IMR-90 (cell line): ENCODE measurements around the gene STAC. TPM values are rescaled to one million over a fixed set of nuclear protein-coding genes. Genes with fewer than 3 reads are reported as not detected.

ENCODE experiments used
- ATAC-seq: fragments of 200-7000 bp; cut with Tn5 transposase; 2 replicates; pipeline ENCODE4 v1.9.1; 2020; ENCODE audit warnings: low read depth, mild to moderate bottlenecking, moderate library complexity
- BruUV-seq: library from RNA; stranded (reverse); fragments of 400-500 nt; replicated peaks from 2 replicates; lab custom pipeline; 2021; lab: Mats Ljungman, UMichigan
- CTCF ChIA-PET: fragments of 300-600 bp; formaldehyde crosslinking; extraction: SDS; loops from one replicate; lab custom pipeline; 2021; ENCODE audit warnings: antibody characterized with exemption; lab: Yijun Ruan, JAX
- POLR2A ChIA-PET: fragments of 300-600 bp; sonication (Branson Sonifier 250); formaldehyde crosslinking; loops from one replicate; lab custom pipeline; 2022; ENCODE audit warnings: antibody characterized with exemption; ENCODE audit not compliant: unreplicated experiment; lab: Charles Lee
- DNase-seq: peaks from one replicate; pipeline ENCODE4 v3.0.0; 2013
- H2AFZ ChIP-seq: replicated peaks from 2 replicates; pipeline ENCODE3; 2013; ENCODE audit warnings: low read length, mild to moderate bottlenecking; ENCODE audit not compliant: poor library complexity
- H2AK5ac ChIP-seq: 2 replicates; pipeline ENCODE4 v1.6.1; 2013; ENCODE audit warnings: low read depth, low read length, inconsistent platforms
- H2AK9ac ChIP-seq: replicated peaks from 2 replicates; pipeline ENCODE3; 2013; ENCODE audit warnings: mild to moderate bottlenecking, low read depth, low read length, moderate library complexity; ENCODE audit not compliant: poor library complexity
- H2BK120ac ChIP-seq: 2 replicates; pipeline ENCODE4 v1.6.1; 2013; ENCODE audit warnings: low read depth, low read length, inconsistent platforms
- H2BK15ac ChIP-seq: 3 replicates; pipeline ENCODE4 v1.6.1; 2013; ENCODE audit warnings: low read depth, low read length, inconsistent platforms
- H2BK20ac ChIP-seq: 2 replicates; pipeline ENCODE4 v1.6.1; 2013; ENCODE audit warnings: low read depth, mild to moderate bottlenecking, inconsistent platforms, low read length, moderate library complexity
- H2BK5ac ChIP-seq: 2 replicates; pipeline ENCODE4 v1.6.1; 2013; ENCODE audit warnings: mild to moderate bottlenecking, low read depth, low read length, inconsistent platforms; ENCODE audit not compliant: poor library complexity, severe bottlenecking
- H3K14ac ChIP-seq: replicated peaks from 2 replicates; pipeline ENCODE4 v1.6.1; 2013; ENCODE audit warnings: low read depth, low read length, inconsistent platforms
- H3K18ac ChIP-seq: 2 replicates; pipeline ENCODE4 v1.6.1; 2013; ENCODE audit warnings: low read depth, low read length, control low read depth
- H3K23ac ChIP-seq: 2 replicates; pipeline ENCODE4 v1.6.1; 2013; ENCODE audit warnings: low read depth, low read length, inconsistent platforms
- H3K27ac ChIP-seq: 2 replicates; pipeline ENCODE4 v1.5.1; 2013; ENCODE audit warnings: mild to moderate bottlenecking, control low read depth, low read length; ENCODE audit not compliant: insufficient read depth
- H3K27me3 ChIP-seq: 2 replicates; pipeline ENCODE4 v1.6.1; 2013; ENCODE audit warnings: low read length; ENCODE audit not compliant: control insufficient read depth, insufficient read depth
- H3K36me3 ChIP-seq: 2 replicates; pipeline ENCODE4 v1.6.1; 2013; ENCODE audit warnings: low read length, mixed read lengths; ENCODE audit not compliant: control insufficient read depth, insufficient read depth
- H3K4ac ChIP-seq: 2 replicates; pipeline ENCODE4 v1.6.1; 2013; ENCODE audit warnings: low read depth, low read length, inconsistent platforms
- H3K4me1 ChIP-seq: 2 replicates; pipeline ENCODE4 v1.6.1; 2013; ENCODE audit warnings: low read length, mixed read lengths; ENCODE audit not compliant: control insufficient read depth, insufficient read depth
- H3K4me2 ChIP-seq: 2 replicates; pipeline ENCODE4 v1.6.1; 2013; ENCODE audit warnings: low read depth, mild to moderate bottlenecking, control low read depth, low read length, moderate library complexity
- H3K4me3 ChIP-seq: 2 replicates; pipeline ENCODE4 v1.5.1; 2013; ENCODE audit warnings: low read depth, mild to moderate bottlenecking, control low read depth, low read length, moderate library complexity; ENCODE audit not compliant: insufficient read depth
- H3K56ac ChIP-seq: 2 replicates; pipeline ENCODE4 v1.6.1; 2013; ENCODE audit warnings: low read length, inconsistent platforms; ENCODE audit not compliant: insufficient read depth; ENCODE audit errors: extremely low read depth
- H3K79me1 ChIP-seq, 2 experiments: 2 replicates each; pipeline ENCODE4 v1.6.1; 2013; ENCODE audit warnings: low read length in 2 of 2, inconsistent platforms in 1 of 2, low read depth in 1 of 2
- H3K9ac ChIP-seq: 2 replicates; pipeline ENCODE4 v1.6.1; 2013; ENCODE audit warnings: low read depth, low read length, control low read depth
- H3K9me1 ChIP-seq: 2 replicates; pipeline ENCODE4 v1.6.1; 2013; ENCODE audit warnings: low read length, inconsistent platforms; ENCODE audit not compliant: insufficient read depth
- H3K9me3 ChIP-seq: 2 replicates; pipeline ENCODE4 v1.6.1; 2013; ENCODE audit warnings: low read length; ENCODE audit not compliant: control insufficient read depth, insufficient read depth
- H4K20me1 ChIP-seq: 2 replicates; pipeline ENCODE4 v1.6.1; 2013; ENCODE audit warnings: low read length, inconsistent platforms; ENCODE audit not compliant: insufficient read depth
- H4K5ac ChIP-seq: 2 replicates; pipeline ENCODE4 v1.6.1; 2013; ENCODE audit warnings: mild to moderate bottlenecking, low read depth, low read length, control low read depth
- H4K8ac ChIP-seq, 2 experiments: 2 replicates each; pipeline ENCODE4 v1.6.1; 2013; ENCODE audit warnings: low read depth in 2 of 2, low read length in 2 of 2, control low read depth in 1 of 2, inconsistent platforms in 1 of 2
- H4K91ac ChIP-seq: 2 replicates; pipeline ENCODE4 v1.6.1; 2013; ENCODE audit warnings: low read depth, low read length, inconsistent platforms; ENCODE audit not compliant: insufficient read depth
- RAD21 ChIP-seq: IDR thresholded peaks from 2 replicates; pipeline ENCODE4 v1.6.1; 2012; ENCODE audit warnings: low read length, improper control_type of control experiment
- WGBS, 2 experiments: methylation state at CpG; one replicate each; pipeline versions ENCODE4 v1.1.5 to v1.1.7; 2013; ENCODE audit warnings: missing lambda C conversion rate in 2 of 2; ENCODE audit not compliant: insufficient read length in 1 of 2; ENCODE audit errors: extremely low coverage in 2 of 2; 5-methylcytosine and 5-hydroxymethylcytosine counted together
- dilution Hi-C: fragments of 300-500 bp; cut with HindIII; formaldehyde crosslinking; loops from one replicate; pipeline ENCODE4 v1.14.3; 2018; ENCODE audit warnings: low sequenced_read_pairs; ENCODE audit not compliant: unreplicated experiment
- in situ Hi-C: fragments of 300-500 bp; cut with MboI; formaldehyde crosslinking; loops from 3 replicates; pipeline ENCODE4 v1.14.3; 2019; ENCODE audit warnings: low sequenced_read_pairs, inconsistent platforms, mixed read lengths
- intact Hi-C: fragments of 100-400 bp; cut with micrococcal nuclease; formaldehyde crosslinking; loops from 2 replicates; pipeline ENCODE4 v1.10.0; 2022
- polyA plus RNA-seq, 3 experiments: library from polyadenylated mRNA; depleted of rRNA; stranded (reverse); fragments of >200 nt; gene quantifications; 2 replicates each; pipeline ENCODE4 v1.2.3, GENCODE V29; 2012; ENCODE audit warnings: low replicate concordance in 1 of 3
- total RNA-seq: library from RNA; depleted of rRNA; stranded (reverse); fragments of >200 nt; gene quantifications from 2 replicates; pipeline ENCODE4 v1.2.3, GENCODE V29; 2012
- TF ChIP-seq, protein P1 (sequence below): fragments of 150-350 bp; IDR thresholded peaks from 2 replicates; pipeline ENCODE4 v1.6.1; 2017; ENCODE audit warnings: mild to moderate bottlenecking, antibody characterized with exemption, low read length, low read depth

The STAC gene
- total and polyA plus RNA-seq, 2 of the 4 experiments (the other 2 are of a cell fraction), result 0.19 to 0.36 TPM

DNA sequence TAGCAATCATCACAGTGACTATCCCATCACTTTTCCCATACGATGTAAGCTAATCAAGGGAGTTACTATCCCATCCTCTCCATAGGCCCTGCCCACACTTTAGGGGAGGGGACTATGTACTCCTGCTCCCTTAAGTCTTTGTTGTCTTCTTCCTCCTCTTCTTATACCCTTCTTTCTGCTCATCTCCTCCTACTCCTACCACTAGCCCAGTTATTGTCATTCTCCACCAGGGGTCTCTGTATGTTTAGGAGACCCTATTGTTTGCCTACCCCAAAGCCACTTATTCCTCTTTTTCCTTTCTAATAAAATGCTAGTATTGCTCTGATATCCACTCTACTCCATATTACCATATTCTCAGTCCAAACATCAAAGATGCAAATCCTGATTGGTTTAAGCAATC lies 27.8 kb downstream of the STAC start:
- intact Hi-C loops, result loop anchor here (5.0 kb wide), 1 partner anchor 289 kb away; no protein-coding TSS in a partner anchor
- CTCF ChIA-PET, result no interaction called here
- H2BK20ac ChIP-seq, result no peak overlapping the region

More for the DNA sequence above, 27.8 kb downstream of the STAC start:
- H3K9ac ChIP-seq, result no peak overlapping the region
- H3K79me1 ChIP-seq, result no peaks in the 10 kb centered on the region
- H2AFZ ChIP-seq, result no peak overlapping the region
- no peak overlapping the region for H3K27ac ChIP-seq
- H3K4me1 ChIP-seq, result no peaks in the 10 kb centered on the region
- no peak overlapping the region for H2BK5ac ChIP-seq
- no peaks in the 10 kb centered on the region for H3K36me3 ChIP-seq
- no peak overlapping the region for H4K8ac ChIP-seq
- no peak overlapping the region for H3K18ac ChIP-seq
- in situ Hi-C loops, result no loop called here
- H4K5ac ChIP-seq, result no peak overlapping the region
- H3K14ac ChIP-seq, result no peak overlapping the region
- no peaks in the 10 kb centered on the region for H3K9me1 ChIP-seq
- H2AK5ac ChIP-seq, result no peak overlapping the region
- H3K4me2 ChIP-seq, result no peak overlapping the region
- POLR2A ChIA-PET, result no interaction called here
- peak; percentile 9; the same call in 1 of the 2 replicates for TF ChIP-seq RAD21
- TF ChIP-seq, protein P1, sequence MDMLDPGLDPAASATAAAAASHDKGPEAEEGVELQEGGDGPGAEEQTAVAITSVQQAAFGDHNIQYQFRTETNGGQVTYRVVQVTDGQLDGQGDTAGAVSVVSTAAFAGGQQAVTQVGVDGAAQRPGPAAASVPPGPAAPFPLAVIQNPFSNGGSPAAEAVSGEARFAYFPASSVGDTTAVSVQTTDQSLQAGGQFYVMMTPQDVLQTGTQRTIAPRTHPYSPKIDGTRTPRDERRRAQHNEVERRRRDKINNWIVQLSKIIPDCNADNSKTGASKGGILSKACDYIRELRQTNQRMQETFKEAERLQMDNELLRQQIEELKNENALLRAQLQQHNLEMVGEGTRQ, result no peak
- dilution Hi-C loops, result no loop called here
- H3K4me3 ChIP-seq, result no peak overlapping the region
- H4K91ac ChIP-seq, result no peak overlapping the region
- BruUV-seq, result no TSS peak
- ATAC-seq (no peak), DNase-seq (no peak)
- H2BK15ac ChIP-seq, result no peak overlapping the region
- no peak overlapping the region for H2AK9ac ChIP-seq
- 0 out of 2 replicates have a peak, but pooled peaks cover 2% of the 10 kb centered on the region for H3K9me3 ChIP-seq
- no peak overlapping the region for H3K23ac ChIP-seq
- WGBS, 2 experiments, result no CpG with 5 or more reads among the region's 1 CpG
- no peaks in the 10 kb centered on the region for H4K20me1 ChIP-seq
- no peaks in the 10 kb centered on the region for H3K27me3 ChIP-seq
- H2BK120ac ChIP-seq, result no peak overlapping the region
- H3K4ac ChIP-seq, result no peak overlapping the region
- no peak overlapping the region for H3K56ac ChIP-seq
